GM12873 (cell line): Measurements from ENCODE around the gene SRRM2.

Source experiments
- CTCF ChIP-seq: IDR thresholded peaks from 2 replicates; pipeline ENCODE4 v1.5.1; 2012; ENCODE audit warnings: low read depth, mild to moderate bottlenecking, moderate library complexity, low read length, control low read depth; ENCODE audit not compliant: insufficient read depth; ENCODE audit errors: missing control alignments

SRRM2 gene

GRCh38 chr16:2787961-2788360, 35.5 kb downstream of the SRRM2 start:
- no peak for TF ChIP-seq CTCF

GRCh38 chr16:2790631-2791030, 38.2 kb downstream of the SRRM2 start:
- no peak for TF ChIP-seq CTCF

GRCh38 chr16:2791174-2791573, 38.7 kb downstream of the SRRM2 start:
- TF ChIP-seq CTCF, result no peak

GRCh38 chr16:2792940-2793339, 40.5 kb downstream of the SRRM2 start:
- TF ChIP-seq CTCF, result no peak

- TF ChIP-seq CTCF, result no peak
These were observed 43.1 kb downstream of the SRRM2 start for GRCh38 chr16:2795395-2796143.

- no peak for TF ChIP-seq CTCF
These were observed 46.3 kb downstream of the SRRM2 start for GRCh38 chr16:2798723-2799204.

GRCh38 chr16:2799205-2799858, 46.9 kb downstream of the SRRM2 start:
- TF ChIP-seq CTCF, result no peak
